ENCODE results near the gene WIF1.

Gene WIF1

GRCh38 chr12:65074932-65075331, 46.2 kb downstream of the WIF1 start:
- ATAC-seq: no peak

GRCh38 chr12:65069336-65069735, 51.8 kb downstream of the WIF1 start:
- no peak for TF ChIP-seq BACH2 (CRISPR knock-in tag; IDR thresholded peaks at IDR 0.05; ENCODE audit: borderline replicate concordance)
- TF ChIP-seq TSHZ2 (CRISPR knock-in tag; IDR thresholded peaks at IDR 0.05): no peak
- TF ChIP-seq ZNF70 (CRISPR knock-in tag; IDR thresholded peaks at IDR 0.05): no peak
- TF ChIP-seq SNAI2 (CRISPR knock-in tag; IDR thresholded peaks at IDR 0.05): no peak
- no peak for ATAC-seq

More at GRCh38 chr12:65074932-65075331, 46.2 kb downstream of the WIF1 start:
- TF ChIP-seq PPARA (CRISPR knock-in tag; IDR thresholded peaks at IDR 0.05; ENCODE audit: borderline replicate concordance) (no peak), POU6F1 (CRISPR knock-in tag; IDR thresholded peaks at IDR 0.05; ENCODE audit: borderline replicate concordance, low read depth) (no peak)

- no peak for TF ChIP-seq SNAI2 (CRISPR knock-in tag; IDR thresholded peaks at IDR 0.05)
- no peak for TF ChIP-seq ZNF565 (CRISPR knock-in tag; conservative IDR thresholded peaks at IDR 0.05; ENCODE audit: low read depth)
- TF ChIP-seq CSRNP3 (CRISPR knock-in tag; IDR thresholded peaks at IDR 0.05): no peak
- TF ChIP-seq CREB5 (CRISPR knock-in tag; IDR thresholded peaks at IDR 0.05; ENCODE audit: low read depth): no peak
- TF ChIP-seq GLIS3 (CRISPR knock-in tag; IDR thresholded peaks at IDR 0.05): no peak
- no peak for ATAC-seq
These were observed 53.7 kb downstream of the WIF1 start for GRCh38 chr12:65067383-65067782.

- ATAC-seq: no peak
- no peak for TF ChIP-seq SNAI2 (CRISPR knock-in tag; IDR thresholded peaks at IDR 0.05)
- no peak for TF ChIP-seq CREB5 (CRISPR knock-in tag; IDR thresholded peaks at IDR 0.05; ENCODE audit: low read depth)
- no peak for TF ChIP-seq ZNF70 (CRISPR knock-in tag; IDR thresholded peaks at IDR 0.05)
- TF ChIP-seq RARB (CRISPR knock-in tag; IDR thresholded peaks at IDR 0.05): no peak
- no peak for TF ChIP-seq TOX (CRISPR knock-in tag; IDR thresholded peaks at IDR 0.05; ENCODE audit: borderline replicate concordance)
- TF ChIP-seq BACH2 (CRISPR knock-in tag; IDR thresholded peaks at IDR 0.05; ENCODE audit: borderline replicate concordance): no peak
- TF ChIP-seq POU6F1 (CRISPR knock-in tag; IDR thresholded peaks at IDR 0.05; ENCODE audit: borderline replicate concordance, low read depth): no peak
- no peak for TF ChIP-seq OSR1 (CRISPR knock-in tag; IDR thresholded peaks at IDR 0.05)
- no peak for TF ChIP-seq CSDC2 (CRISPR knock-in tag; IDR thresholded peaks at IDR 0.05)
- no peak for TF ChIP-seq GLIS3 (CRISPR knock-in tag; IDR thresholded peaks at IDR 0.05)
- no peak for TF ChIP-seq TSHZ2 (CRISPR knock-in tag; IDR thresholded peaks at IDR 0.05)
- no peak for TF ChIP-seq ZC3H10 (CRISPR knock-in tag; IDR thresholded peaks at IDR 0.05)
- TF ChIP-seq ARNTL (CRISPR knock-in tag; IDR thresholded peaks at IDR 0.05; ENCODE audit: borderline replicate concordance, low read depth): no peak
- TF ChIP-seq PATZ1 (CRISPR knock-in tag; IDR thresholded peaks at IDR 0.05; ENCODE audit: borderline replicate concordance): no peak
- no peak for TF ChIP-seq CSRNP3 (CRISPR knock-in tag; IDR thresholded peaks at IDR 0.05)
These were observed 65.2 kb downstream of the WIF1 start for GRCh38 chr12:65055859-65056258.

All from SK-N-SH treated with all-trans-retinoic acid at 6 μM for 48 hours (cell line).